ENCODE results near the gene FAM171A1.

DNA sequence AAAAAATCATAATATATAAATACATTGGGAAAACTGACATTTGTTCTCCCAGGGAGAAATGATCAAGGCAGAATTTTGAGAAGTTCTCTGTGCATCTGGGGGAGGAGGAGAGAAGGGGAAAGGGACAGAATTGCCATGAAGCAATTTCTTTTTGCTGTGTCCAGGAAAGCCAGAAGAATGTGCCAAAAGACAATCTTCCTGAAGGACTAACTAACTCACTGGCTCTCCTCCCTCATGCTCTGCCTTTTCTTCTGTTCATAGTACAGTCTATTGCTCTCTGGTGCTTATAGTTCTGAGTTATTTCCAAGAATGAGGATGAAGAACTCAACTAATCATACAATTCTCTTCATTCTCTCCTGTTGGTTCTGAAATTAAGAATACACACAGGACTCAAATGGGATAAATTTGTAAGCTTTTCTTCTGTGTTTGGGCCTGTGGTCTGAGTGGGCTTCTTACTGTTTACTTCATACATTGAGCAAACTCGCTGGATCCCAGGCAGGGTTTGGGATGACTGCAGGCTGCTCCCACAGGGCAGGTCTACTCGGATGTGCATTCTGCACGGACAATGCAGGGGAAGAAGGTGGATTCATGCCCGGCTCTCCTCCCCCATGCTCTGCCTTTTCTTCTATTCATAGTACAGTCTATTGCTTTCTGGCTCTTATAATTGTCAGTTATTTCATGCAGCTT is 22.2 kb upstream of the FAM171A1 start:
- TF ChIP-seq POLR2A (IDR thresholded peaks at IDR 0.05) (no peak), CTCF (IDR thresholded peaks at IDR 0.05) (no peak)
